Left kidney (tissue), 2 donors: ENCODE data around the gene KRTAP2-1. TPM values are rescaled to one million over a fixed set of nuclear protein-coding genes. Genes with fewer than 3 reads are reported as not detected.
"Not testable (repeated sequence)": the region's sequence is repeated elsewhere in the genome, so short reads cannot be mapped to it uniquely, and the experiment has no call there.

Experiments
- DNase-seq: peaks from one replicate; pipeline ENCODE4 v3.0.0-alpha.2; 2013
- polyA plus RNA-seq: library from polyadenylated mRNA; unstranded; fragments of 120-200 nt; gene quantifications from one replicate; pipeline ENCODE4 v1.2.1, GENCODE V29; 2013; ENCODE audit not compliant: insufficient read length

Gene KRTAP2-1
- polyA plus RNA-seq, 1 donor, result not detected

DNA sequence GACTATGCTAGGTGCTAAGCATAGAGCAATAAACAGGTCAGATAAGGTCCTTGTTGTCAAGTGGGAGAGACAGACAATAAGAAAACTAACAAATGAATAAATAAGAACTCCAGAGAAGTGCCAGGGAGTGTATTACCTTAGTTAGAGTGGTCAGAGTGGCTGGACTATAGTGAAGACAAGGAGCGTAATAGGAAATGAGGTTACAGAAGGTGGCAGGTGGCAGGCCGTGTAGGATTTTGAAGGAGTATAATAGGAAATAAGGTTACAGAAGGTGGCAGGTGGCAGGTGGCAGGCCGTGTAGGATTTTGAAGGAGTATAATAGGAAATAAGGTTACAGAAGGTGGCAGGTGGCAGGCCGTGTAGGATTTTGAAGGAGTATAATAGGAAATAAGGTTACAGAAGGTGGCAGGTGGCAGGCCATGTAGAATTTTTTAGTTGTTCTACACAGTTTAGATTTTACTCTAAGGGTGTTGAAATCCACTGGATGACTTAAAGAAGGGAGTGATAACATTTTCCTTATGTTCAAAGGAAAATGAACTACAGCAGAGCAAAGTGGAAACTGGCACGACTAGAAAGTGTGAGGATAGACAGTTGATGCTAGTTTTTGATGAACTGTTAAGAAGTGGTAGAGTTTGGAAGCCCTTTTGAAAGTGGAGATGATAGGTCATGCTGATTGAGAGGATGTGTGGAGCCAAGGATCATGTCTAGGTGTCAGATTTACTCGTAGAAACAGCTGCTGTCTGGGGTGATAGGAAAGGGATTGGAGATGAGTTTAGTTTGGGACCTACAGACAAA lies 34.6 kb downstream of the KRTAP2-1 start:
- DNase-seq, result no peak

DNA sequence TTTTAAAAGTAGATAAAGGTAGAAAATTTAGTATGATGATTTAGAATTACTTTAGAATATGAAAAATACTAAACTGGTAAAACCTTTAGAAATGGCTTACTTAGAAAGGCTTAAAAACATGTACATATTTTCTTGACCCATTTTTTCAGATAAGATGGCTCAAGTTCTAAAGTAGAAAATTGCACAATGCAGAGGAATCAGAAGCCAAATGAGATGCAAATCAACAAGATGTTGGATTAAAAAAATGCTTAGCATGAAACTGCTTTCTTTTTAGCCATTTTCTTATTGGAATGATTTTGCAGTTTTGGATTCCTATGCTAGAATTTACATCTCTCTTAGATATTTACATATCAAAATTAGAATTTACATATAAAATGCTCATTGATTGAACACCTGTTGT lies 36.7 kb downstream of the KRTAP2-1 start:
- no peak for DNase-seq

DNA sequence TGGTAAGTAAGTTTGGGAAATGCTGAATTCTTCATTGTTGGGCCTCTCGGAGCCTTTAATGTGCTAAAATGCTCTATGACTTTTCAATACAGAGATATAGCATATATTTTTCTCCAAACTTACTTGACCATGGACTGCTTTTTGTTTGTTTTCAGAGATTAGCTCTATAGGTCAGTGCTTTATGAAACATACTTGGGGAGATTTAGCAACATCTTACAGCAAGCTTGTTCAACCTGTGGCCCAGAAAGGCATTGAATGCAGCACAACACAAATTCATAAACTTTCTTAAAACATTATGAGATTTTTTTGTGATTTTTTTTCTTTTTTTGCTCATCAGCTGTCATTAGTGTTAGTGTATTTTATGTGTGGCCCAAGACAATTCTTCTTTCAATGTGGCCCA lies 37.2 kb downstream of the KRTAP2-1 start:
- DNase-seq, result no peak

DNA sequence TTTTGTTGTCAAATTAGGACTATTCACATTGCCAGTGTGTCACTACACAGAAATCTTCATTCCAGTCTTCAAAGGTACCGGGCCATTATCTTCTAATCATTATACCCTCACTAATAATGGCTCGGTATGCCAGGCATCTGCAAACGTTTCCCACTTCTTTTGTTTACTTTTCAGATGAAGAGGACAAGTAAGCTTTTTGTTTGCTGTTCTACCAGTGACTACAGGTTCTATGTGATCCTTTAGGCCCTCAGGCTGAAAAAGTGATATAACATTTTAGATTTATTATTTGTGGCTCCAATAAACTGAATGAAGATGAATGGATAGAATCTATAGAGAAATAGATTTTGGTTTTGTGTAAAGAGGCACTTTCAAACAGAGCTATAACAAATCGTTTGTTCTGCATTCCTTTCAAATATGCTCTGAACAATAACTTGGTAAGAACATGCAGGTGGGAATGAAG lies 37.8 kb downstream of the KRTAP2-1 start:
- no peak for DNase-seq

DNA sequence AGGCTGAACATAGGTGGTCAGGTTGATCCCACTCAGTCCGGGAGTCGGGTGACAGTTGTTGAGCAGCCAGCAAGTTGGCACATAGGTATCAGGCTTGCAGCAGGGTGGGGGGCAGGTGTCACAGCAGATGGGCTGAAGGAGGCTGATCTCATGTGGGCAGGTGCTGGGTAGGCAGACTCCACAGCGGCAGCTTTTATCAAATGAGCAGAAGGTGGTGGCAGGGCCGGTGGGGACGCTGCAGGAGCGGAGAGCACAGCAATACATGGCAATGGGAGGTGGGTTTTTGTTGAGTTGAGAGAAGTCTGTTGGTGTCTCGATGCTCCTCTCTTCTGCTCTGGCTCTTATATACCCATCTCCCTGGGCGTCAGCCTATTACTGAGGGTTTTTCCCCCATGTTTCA lies 38.3 kb downstream of the KRTAP2-1 start, which contains the start of gene KRTAP3-1:
Gene KRTAP3-1 (minus strand): TSS at position 318 of the 400 bp plus-strand sequence. CDS start 54 bp downstream, at position 264.
- DNase-seq, result no peak

DNA sequence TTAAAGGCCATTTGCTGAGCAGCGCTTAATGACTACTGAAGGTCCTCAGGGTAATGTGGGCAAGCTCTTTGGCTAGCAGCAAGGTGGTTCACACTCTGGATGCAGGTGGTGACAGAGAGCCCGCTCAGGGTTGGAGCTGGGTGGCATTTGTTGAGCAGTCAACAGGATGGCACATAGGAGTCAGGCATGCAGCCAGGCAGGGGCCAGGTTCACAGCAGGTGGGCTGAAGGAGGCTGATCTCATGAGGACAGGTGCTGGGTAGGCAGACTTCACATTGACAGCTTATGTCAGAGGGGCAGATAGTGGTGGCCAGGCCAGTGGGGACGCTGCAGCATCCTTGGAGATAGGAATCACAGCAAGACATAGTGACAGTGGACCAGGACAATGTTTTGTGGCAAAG lies 42.7 kb downstream of the KRTAP2-1 start:
- no peak for DNase-seq

DNA sequence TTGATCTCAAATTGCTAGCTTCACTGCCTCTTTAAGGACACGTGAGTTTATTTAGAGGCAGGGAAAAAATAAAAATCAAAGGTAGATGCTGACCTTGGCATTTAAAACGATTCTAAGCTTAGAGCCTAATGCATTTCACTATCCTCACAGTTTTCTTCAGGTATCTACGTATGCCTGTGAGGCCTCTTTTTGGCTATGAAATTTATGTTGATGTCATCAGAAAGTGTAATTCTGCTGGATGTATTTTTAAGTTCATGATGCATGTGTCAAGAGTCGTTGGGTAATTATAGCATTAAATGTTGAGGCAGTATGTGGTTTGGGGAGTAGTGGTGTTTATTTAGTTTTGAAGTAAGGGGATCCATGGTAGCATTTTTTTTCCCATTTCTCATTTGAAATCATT lies 43.2 kb downstream of the KRTAP2-1 start:
- DNase-seq, result no peak

DNA sequence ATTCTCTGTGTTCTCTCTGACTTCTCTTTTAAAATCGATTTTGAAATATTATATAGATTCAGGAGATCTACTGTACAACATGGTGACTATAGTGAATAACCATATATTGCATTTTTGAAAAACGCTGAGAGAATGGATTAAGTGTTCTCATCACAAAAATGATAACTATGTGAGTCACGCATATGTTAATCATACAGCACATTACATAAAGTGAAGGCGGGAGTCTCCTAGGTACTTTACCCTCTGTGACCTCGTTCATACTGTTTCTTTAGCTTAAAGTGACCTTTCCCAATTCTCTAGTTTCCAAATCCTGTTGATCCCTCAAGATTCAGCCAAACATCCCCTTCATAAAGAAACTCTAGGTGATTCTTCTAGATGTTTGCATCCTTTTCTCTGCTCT lies 44.3 kb downstream of the KRTAP2-1 start:
- no peak for DNase-seq

DNA sequence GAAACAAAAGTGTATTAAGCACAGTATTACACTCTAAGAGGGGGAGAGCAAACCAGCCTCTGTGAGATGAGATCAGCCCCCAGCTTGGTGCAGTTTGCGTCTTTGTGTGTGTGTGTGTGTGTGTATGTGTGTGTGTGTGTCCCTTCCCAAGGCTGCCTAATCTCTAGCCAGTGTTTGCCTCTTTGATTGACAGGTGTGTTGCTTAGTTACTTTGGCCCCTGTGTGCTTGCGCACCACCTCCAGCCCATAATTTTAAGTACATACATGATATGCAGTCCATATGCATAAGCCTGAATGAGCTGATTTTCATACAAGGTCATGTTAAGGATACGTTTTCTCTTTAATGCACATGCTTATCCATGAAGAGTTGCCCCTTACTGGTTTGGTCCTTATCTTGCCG lies 45.3 kb downstream of the KRTAP2-1 start:
- DNase-seq, result no peak

DNA sequence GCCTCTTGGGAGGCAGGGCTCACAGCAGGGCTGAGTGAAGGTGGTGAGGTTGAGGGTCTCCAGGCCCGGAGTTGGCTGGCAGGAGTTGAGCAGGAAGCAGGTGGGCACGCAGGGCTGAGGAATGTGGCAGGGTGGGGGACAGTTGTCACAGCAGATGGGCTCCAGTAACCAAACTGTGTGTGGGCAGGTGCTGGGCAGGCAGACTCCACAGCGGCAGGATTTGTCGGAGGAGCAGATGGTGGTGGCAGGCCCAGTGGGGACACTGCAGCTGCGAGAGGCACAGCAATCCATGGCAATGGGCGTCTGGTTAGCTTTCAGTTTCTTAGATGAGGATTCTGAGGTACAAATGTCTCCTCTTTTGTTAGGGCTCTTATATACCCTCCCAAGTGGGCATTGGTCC lies 47.6 kb downstream of the KRTAP2-1 start, which contains the start of gene KRTAP3-2:
Gene KRTAP3-2 (minus strand): TSS at position 344 of the 400 bp plus-strand sequence. CDS start 53 bp downstream, at position 291.
- not testable (repeated sequence) for DNase-seq

DNA sequence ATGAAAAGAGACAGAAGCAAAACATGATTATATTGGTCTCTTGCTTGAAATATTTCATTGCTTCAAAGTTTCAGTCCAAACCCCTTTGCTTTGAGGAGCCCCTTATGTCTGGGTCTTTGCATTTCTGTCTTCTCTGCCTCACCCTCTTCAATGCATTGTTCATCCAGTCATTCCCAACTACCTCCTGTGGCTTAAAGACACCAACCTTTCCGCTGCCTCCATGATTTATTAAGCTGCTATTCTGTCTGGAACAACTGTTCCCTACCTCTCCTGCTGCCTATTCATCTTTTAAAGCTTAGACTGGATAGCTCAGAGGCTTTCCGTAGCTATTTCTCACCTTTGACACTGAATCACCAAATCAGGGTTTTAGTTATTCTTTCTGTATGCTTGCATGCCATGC lies 49.8 kb downstream of the KRTAP2-1 start:
- no peak for DNase-seq

DNA sequence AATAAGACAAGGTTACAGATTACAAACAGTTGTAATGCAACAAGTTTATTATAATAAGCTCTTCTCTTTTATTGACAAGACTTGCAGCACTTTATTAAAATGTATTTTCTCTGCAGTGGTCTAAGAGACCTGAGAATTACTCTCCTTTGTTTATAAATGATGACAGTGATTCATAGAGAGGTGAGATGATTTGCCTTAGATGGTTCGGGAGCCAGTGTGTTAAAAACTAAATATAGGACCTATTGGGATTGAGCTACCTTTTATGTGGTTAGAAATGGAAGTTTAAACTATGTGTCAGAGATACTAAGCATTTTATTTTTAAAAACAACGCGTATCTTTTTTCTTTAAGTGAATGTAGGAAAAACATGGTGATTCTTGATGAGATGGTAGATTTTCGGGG lies 50.3 kb downstream of the KRTAP2-1 start:
- DNase-seq, result no peak

Other genes starting within 250 kb of the KRTAP2-1 start
- not detected for gene KRT28, start 247.4 kb downstream of the KRTAP2-1 start, polyA plus RNA-seq
- 45.2 TPM for gene KRT10, start 224.7 kb downstream of the KRTAP2-1 start, polyA plus RNA-seq
- gene KRT12, start 180.1 kb downstream of the KRTAP2-1 start, polyA plus RNA-seq, result 0.37 TPM
- gene KRT20, start 162.1 kb downstream of the KRTAP2-1 start, polyA plus RNA-seq, result 0.33 TPM
- gene KRT23, start 109.7 kb downstream of the KRTAP2-1 start, polyA plus RNA-seq, result 1.1 TPM
- gene KRT39, start 80.4 kb downstream of the KRTAP2-1 start, polyA plus RNA-seq, result not detected
- gene KRT40, start 63.0 kb downstream of the KRTAP2-1 start, polyA plus RNA-seq, result not detected
- gene KRTAP3-3, start 53.2 kb downstream of the KRTAP2-1 start, polyA plus RNA-seq, result not detected
- not detected for gene KRTAP3-2, start 47.4 kb downstream of the KRTAP2-1 start, polyA plus RNA-seq
- gene KRTAP3-1, start 38.2 kb downstream of the KRTAP2-1 start, polyA plus RNA-seq, result not detected
- gene KRTAP1-5, start 20.1 kb downstream of the KRTAP2-1 start, polyA plus RNA-seq, result not detected
- not detected for gene KRTAP1-4, start 17.1 kb downstream of the KRTAP2-1 start, polyA plus RNA-seq
- gene KRTAP1-3, start 12.4 kb downstream of the KRTAP2-1 start, polyA plus RNA-seq, result not detected
- gene KRTAP1-1, start 5.9 kb downstream of the KRTAP2-1 start, polyA plus RNA-seq, result not detected
- gene KRTAP2-2, start 7.9 kb upstream of the KRTAP2-1 start, polyA plus RNA-seq, result not detected
- gene KRTAP2-3, start 12.8 kb upstream of the KRTAP2-1 start, polyA plus RNA-seq, result not detected
- gene KRTAP2-4, start 18.6 kb upstream of the KRTAP2-1 start, polyA plus RNA-seq, result not detected
- not detected for gene KRTAP4-7, start 36.8 kb upstream of the KRTAP2-1 start, polyA plus RNA-seq
- gene KRTAP4-8, start 50.8 kb upstream of the KRTAP2-1 start, polyA plus RNA-seq, result not detected
- gene KRTAP4-16, start 54.9 kb upstream of the KRTAP2-1 start, polyA plus RNA-seq, result not detected
- not detected for gene KRTAP4-9, start 58.1 kb upstream of the KRTAP2-1 start, polyA plus RNA-seq
- gene KRTAP4-11, start 71.1 kb upstream of the KRTAP2-1 start, polyA plus RNA-seq, result not detected
- gene KRTAP4-12, start 76.9 kb upstream of the KRTAP2-1 start, polyA plus RNA-seq, result not detected
- not detected for gene KRTAP4-6, start 93.2 kb upstream of the KRTAP2-1 start, polyA plus RNA-seq
- not detected for gene KRTAP4-5, start 102.5 kb upstream of the KRTAP2-1 start, polyA plus RNA-seq
- gene KRTAP4-4, start 113.4 kb upstream of the KRTAP2-1 start, polyA plus RNA-seq, result not detected
- not detected for gene KRTAP4-3, start 120.9 kb upstream of the KRTAP2-1 start, polyA plus RNA-seq
- not detected for gene KRTAP4-2, start 130.9 kb upstream of the KRTAP2-1 start, polyA plus RNA-seq
- not detected for gene KRTAP4-1, start 137.6 kb upstream of the KRTAP2-1 start, polyA plus RNA-seq
- gene KRTAP9-1, start 142.6 kb upstream of the KRTAP2-1 start, polyA plus RNA-seq, result not detected
- not detected for gene KRTAP9-2, start 179.3 kb upstream of the KRTAP2-1 start, polyA plus RNA-seq
- gene KRTAP9-3, start 185.1 kb upstream of the KRTAP2-1 start, polyA plus RNA-seq, result not detected
- not detected for gene KRTAP9-8, start 190.7 kb upstream of the KRTAP2-1 start, polyA plus RNA-seq
- not detected for gene KRTAP9-4, start 202.4 kb upstream of the KRTAP2-1 start, polyA plus RNA-seq
- not detected for gene KRTAP9-9, start 208.1 kb upstream of the KRTAP2-1 start, polyA plus RNA-seq
- 0.42 TPM for gene KRTAP9-6, start 218.1 kb upstream of the KRTAP2-1 start, polyA plus RNA-seq
- not detected for gene KRTAP9-7, start 228.4 kb upstream of the KRTAP2-1 start, polyA plus RNA-seq